ENCODE measurements around the gene GUSB.
A peak's percentile ranks its signal among the peaks of the same experiment; 100 is the strongest.

Gene GUSB

GRCh38 chr7:65978891-65979582, 3.0 kb downstream of the GUSB start:
- no peak overlapping the region for H3K27ac ChIP-seq
- TF ChIP-seq CTCF (conservative IDR thresholded peaks at IDR 0.05) = no peak

DNA sequence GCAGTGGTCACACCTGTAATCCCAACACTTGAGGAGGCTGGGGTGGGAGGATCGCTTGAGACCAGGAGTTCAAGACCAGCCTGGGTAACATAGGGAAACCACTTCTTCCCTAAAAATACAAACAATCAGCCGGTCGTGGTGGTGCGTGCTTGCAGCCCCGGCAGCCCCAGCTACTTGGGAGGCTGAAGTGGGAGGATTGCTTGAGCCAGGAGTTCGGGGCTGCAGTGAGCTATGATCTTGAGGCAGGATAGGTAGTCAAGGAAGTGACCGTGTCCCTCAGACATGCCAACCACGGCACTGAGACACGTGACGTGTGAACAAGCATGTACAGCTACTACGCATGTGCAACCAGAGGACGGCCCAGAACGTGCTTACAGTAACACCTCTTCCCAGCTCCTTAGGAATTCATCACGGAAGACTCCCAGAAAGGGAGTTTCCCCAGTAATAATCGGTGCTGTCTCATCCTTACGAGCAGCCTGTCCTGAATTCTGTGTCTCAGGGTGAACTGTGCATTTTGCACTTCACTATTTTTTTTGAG, 5.3 kb downstream of the GUSB start:
- H3K27ac ChIP-seq = no peak overlapping the region
- TF ChIP-seq CTCF (conservative IDR thresholded peaks at IDR 0.05) = no peak

- no peak; the same call in 1 of the 2 replicates for TF ChIP-seq CTCF (conservative IDR thresholded peaks at IDR 0.05)
- H3K27ac ChIP-seq = no peak overlapping the region
These were observed 6.1 kb downstream of the GUSB start for GRCh38 chr7:65975814-65976445.

DNA sequence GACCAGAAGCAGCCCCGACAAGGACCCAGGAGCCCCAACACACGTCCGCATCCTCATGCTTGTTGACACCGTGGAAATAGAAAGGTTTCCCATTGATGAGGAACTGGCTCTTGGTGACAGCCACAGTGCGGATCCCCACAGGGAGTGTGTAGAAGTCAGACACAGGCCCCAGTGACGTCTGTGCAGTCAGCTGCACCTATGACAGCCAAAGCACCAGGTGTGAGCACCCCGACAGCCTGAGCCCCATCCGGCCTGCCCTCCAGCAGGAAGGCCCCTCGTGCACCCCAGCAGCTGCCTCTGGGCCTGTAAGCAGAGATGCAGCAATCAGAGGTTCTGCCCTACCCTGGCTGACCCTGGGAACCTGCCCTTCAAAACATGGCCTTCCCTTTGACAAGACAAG, 7.1 kb downstream of the GUSB start:
- no peak overlapping the region for H3K27ac ChIP-seq
- no peak for TF ChIP-seq CTCF (conservative IDR thresholded peaks at IDR 0.05)

GRCh38 chr7:65974191-65974801, 7.7 kb downstream of the GUSB start:
- no peak overlapping the region for H3K27ac ChIP-seq
- TF ChIP-seq CTCF (conservative IDR thresholded peaks at IDR 0.05) = no peak

- H3K27ac ChIP-seq = no peak overlapping the region
- TF ChIP-seq CTCF (conservative IDR thresholded peaks at IDR 0.05) = no peak
These were observed 9.0 kb downstream of the GUSB start for GRCh38 chr7:65972976-65973375.

GRCh38 chr7:65971021-65971420, 11.0 kb downstream of the GUSB start:
- H3K27ac ChIP-seq = peak overlapping the region; percentile 64
- TF ChIP-seq CTCF (conservative IDR thresholded peaks at IDR 0.05) = no peak

All from VCaP (cell line).